ENCODE results near the gene GPR152.

The GPR152 gene, protein sequence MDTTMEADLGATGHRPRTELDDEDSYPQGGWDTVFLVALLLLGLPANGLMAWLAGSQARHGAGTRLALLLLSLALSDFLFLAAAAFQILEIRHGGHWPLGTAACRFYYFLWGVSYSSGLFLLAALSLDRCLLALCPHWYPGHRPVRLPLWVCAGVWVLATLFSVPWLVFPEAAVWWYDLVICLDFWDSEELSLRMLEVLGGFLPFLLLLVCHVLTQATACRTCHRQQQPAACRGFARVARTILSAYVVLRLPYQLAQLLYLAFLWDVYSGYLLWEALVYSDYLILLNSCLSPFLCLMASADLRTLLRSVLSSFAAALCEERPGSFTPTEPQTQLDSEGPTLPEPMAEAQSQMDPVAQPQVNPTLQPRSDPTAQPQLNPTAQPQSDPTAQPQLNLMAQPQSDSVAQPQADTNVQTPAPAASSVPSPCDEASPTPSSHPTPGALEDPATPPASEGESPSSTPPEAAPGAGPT

DNA sequence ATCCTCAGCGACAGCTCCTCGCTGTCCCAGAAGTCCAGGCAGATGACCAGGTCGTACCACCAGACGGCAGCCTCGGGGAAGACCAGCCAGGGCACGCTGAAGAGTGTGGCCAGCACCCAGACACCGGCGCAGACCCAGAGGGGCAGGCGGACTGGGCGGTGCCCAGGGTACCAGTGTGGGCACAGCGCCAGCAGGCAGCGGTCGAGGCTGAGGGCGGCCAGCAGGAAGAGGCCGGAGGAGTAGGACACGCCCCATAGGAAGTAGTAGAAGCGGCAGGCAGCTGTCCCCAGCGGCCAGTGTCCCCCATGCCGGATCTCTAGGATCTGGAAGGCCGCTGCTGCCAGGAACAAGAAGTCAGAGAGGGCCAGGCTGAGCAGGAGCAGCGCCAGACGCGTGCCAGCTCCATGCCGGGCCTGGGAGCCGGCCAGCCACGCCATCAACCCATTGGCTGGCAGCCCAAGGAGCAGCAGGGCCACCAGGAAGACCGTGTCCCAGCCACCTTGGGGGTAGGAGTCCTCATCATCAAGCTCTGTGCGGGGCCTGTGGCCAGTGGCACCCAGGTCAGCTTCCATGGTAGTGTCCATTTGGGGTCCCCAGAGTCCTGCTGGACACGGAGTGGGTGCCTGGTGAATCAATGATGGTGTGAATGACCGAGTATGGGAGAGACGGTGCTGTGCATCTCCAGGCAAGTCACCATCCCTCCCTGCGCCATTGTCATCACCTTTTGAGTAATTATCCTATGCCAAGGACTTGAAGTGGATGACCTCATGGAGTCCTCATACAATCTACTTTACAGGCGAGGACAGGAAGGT, at the start of gene GPR152:
TSS of gene GPR152 (minus strand) at position 589 of the 812 bp plus-strand sequence. CDS start at position 584, 5 bp downstream.
- DNase-seq (ENCODE audit: low read depth): no peak

DNA sequence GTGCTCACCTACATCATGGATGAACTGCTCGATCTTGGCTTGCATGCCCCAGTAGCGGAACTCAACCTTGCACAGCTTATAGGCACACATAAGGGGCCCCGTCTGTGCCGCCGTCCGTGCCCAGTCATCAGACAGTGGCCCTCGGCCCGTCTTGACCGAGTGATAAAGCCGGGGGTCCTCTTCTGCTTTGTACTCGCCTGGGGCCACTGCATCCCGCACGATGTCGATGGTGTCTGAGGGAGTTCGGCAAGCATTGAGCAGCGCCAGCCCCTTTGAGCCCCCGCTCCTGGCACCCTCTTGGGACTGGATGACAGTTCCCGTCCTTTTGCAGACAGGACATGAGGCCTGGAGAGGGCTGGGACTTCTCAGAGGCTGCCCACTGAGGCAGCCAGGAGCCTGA, 49.3 kb upstream of the GPR152 start:
- DNase-seq (ENCODE audit: low read depth): no peak

DNA sequence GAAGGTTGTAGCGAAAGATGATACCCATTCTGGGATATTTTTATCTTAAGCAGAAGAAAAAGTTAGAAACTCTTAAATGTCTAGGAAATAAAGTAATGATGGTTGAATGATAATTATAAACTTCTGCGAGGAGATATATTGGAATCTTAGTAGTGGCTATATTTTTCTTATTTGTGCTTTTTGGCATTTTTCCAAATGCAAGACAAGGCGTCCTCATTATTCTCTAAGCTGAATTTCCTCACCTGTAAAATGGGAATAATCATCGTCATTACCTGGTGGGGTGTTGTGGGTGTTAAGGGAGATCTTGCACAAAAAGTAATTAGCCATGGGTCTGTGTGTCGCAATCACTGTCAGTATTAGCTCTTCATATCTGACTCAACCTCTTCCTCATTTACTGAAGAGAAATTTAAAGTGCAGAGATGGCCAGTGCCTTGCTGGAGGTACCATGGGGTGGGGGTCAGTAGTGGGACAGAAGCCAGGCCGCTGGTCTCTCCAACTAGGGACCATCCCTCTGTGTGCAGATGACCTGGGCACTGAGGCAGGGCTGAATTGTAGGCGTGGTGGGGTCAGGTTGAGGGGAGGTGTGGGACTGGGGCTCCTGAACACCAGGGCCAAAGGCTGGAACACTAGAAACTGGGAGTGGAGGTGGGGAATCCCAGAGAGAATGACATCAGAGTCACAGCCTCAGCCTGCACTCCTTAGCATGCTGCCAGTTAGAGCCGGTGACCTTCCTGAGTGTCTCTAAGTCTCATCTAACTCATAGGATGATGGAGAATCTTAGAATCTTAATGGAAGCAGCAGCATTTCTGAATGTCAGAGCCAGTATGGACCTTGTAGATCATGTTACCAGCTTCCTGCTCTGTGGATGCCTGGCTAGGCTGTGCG, 48.5 kb upstream of the GPR152 start:
- DNase-seq (ENCODE audit: low read depth): no peak

DNA sequence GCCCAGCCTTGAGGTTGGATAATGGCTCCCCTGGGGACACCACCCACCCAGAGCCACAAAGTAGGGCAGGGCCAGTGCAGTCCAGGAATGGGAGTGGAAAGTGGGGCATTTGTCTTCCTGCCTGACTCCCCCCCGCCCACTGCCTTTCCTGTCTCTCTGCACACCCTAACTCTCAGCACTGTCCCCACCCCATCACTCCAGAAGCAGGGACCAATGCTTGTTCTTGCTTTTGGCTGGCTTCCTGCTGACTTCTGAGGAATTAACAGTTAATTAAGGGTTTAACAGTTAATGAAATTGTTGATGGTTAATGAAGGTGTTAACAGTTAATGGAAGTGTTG, 47.9 kb upstream of the GPR152 start:
- DNase-seq (ENCODE audit: low read depth): no peak

DNA sequence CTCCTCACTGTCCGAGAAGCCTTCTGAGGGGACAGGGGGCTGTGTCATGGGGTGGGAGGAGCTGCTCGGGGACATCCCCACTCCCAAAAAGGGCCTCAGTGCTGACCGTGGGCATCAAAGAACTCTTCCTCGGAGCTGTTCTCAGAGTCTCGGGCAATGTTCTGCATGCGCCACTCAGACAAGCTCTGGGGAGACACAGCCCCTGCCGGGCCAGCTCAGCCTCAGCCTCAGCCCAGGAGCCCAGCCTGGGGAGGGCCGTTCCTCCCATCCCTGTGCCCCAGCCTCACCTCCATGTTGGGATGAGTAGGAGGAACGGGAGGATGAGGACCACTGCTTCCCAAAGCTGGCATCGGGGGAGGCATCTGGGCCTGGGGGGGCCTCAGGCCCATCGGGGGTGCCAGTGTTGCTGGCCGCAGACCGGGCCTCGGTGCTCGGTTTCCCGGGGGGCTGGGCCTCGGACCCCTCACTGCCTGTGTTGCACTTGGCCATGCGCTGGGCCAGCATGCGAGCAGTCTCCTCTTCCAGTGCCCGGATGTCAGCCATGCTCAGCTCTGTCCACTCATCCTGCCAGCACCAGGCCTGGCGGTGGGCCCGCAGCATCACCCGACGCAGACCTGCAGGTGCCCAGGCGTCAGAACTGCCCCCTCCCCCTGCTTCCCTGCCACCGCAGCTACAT, 47.4 kb upstream of the GPR152 start:
- DNase-seq (ENCODE audit: low read depth): no peak

DNA sequence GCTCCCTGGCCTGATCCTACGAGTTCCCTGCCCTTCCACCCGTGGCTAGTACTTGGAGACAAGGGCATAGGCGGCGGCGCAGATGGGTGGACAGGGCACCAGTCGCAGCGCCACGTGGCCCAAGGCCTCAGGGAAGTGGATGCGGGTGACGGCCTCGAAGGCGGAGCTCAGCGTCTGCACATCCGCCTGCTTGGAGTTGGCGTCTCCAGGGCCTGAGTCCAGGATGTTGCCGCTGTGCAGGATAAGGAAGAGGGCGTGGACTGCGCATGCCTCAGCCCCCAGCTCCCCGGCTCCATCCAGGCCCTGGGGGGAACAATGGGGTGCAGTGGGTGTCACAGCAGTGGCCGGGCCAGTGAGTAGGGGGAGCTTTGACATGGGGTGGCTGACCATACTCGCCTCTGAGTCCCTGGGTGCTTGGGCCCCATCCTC, 46.0 kb upstream of the GPR152 start:
- no peak for DNase-seq (ENCODE audit: low read depth)

DNA sequence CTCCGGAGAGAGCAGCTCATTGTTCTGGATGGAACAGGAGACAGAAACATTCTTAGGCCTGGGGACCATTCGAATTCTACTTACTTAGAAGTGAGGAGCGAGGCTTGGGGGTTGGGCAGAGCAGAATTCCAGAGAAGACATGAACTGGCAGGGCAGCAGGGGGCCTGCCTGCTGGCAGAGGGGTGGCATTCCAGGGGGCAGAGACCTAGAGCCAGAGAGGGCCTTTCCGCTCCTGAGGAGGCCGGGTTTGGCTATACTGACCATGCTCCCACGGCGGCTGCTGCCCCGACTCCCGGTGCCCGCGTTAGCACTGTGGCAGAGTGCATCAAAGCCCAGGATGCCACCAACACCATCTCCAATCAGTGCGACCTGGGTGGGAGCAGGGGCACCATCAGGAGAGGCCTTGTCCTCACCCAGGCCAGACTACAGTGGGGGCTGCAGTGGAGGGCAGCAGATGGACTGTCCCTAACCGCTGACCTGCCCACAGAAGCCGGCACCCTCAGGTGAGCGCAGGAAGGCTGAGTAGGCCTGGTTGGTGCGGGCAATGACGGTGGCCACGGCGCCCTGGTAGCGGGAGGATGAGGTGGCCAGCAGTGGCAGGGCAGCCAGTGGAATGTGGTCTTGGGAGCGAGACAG, 45.2 kb upstream of the GPR152 start:
- no peak for DNase-seq (ENCODE audit: low read depth)

DNA sequence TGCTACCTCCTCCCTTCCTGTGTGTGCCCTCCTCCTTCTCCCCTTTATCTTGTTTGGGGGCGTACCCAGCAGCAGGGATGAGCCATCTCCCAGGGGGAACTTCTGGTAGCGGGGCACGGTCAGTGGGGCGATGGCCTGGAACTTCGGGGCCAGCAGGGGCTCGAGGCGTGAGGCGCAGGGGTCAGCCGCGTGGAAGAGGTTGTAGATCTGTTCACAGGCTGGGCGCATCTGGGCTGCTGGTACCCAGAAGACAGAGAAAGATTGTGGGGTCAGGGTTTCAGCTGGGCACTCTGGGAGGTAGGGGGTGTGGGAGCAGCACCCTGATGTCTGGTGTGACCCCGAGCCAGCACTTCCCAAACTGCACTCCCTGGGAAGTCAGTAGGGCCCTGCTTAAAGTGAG, 43.6 kb upstream of the GPR152 start:
- no peak for DNase-seq (ENCODE audit: low read depth)

DNA sequence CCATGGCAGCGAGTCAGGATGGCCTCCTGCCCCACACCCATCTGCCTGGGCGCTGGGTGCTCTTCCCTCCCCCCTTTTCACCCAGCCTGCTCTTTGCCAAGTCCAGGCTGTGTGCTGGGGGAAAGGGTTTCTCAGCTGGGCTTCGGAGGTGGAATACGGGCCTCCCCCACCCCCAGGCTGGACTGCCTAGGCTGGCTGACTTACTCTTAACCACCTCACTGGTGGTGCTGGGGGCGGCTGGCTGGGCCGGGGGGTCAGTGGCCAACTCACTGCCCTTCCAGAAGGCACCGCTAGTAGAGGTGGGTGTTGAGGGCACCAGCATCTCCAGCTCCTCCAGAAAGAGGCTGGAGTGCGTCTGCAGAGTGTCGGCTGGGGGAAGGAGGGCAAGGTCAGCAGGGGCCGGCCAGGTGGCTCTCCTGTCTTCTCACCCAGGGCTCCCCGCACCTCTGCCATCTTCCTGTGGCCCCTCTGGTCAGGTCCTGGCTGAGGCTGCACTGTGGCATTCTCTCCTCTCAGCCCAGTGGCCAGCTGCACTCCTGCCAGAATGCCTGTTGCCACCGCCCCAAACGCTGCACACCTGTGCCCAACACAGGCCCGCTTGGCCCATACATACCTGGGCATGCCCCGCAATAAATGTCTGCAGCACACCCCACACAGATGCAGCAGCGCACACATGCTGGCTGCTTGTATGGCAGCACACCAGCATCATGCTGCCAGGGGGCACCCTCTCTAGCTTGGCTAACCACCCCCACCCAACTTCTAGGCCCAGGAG, 42.9 kb upstream of the GPR152 start:
- DNase-seq (ENCODE audit: low read depth): no peak

DNA sequence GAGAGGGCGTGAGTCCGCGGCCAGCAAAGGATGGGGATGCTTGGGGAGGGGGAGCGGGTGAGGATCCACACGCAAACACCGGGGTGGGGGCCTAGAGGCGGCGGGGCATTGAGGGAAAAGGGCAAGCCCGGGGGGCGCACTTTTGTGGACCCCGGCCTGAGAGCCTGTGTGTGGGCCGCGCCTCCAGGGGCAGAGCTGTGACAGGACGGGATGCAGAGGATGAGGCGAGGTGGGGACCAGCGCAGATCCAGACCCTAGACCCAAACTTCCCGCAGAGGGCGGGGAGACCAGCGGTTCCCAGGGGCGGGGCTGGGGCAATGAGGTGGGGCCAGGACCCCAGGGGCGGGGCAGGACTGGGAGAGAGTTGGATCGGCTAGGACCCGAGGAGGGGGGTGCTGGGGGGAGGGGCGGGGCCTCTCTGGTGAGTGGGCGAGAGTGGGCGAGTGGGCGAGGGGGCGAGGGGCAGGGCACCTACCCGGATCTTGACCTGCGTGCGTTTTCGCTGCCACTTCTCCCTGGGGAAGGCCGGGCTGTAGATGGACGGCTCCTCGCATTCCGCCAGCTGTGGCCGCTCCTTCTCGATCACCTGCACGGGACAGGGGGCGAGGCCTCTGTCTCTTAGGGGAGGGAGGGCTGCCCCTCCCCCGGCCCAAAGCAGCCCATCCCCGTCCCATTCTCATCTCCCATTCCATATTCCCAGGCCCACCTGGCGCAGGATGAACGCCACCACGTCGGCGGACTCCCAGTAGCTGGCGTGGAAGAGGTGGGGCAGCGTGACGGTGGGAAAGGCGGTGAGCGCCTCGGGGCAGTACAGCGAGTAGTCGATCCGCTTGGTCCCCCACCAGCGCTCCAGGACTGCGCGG, 42.1 kb upstream of the GPR152 start:
- DNase-seq (ENCODE audit: low read depth): no peak

DNA sequence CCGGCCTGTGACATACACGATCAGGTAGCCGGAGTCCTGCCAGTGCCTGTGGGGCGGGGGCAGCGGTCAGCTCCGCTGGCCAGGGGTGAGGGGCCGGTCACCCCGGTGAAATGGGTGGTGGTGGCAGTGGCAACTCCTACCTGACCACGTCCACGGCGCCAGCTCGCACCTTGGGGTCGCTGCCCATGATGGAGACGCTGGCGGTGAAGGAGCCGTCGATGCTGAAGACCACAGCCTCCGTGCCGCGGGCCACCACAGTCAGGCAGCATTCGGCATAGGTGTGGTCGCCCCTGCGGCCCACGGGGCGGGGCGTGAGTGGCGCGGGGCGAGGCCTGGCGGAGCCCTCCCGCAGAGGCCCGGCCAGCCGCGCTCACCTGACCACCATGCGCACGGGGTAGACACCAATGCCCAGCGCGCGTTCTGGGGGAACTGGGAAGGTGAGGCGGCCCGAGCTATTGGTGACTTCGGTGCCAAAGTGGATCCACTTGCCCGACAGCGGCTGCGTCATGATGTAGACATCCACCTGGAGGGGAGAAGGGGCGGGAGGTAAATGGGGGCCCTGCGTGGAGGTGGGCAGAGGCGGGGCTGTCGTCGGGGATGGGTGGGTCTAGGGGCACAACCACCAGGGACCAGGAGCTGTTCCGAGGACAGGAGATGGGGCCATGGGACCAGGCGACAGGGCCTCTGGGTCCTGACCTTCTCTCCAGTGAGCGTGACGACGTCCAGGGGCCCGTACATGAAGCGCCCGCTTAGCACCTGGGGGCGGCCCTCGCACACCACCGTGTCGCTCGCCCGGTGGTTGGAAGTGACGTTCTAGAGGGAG, 41.2 kb upstream of the GPR152 start:
- no peak for DNase-seq (ENCODE audit: low read depth)

DNA sequence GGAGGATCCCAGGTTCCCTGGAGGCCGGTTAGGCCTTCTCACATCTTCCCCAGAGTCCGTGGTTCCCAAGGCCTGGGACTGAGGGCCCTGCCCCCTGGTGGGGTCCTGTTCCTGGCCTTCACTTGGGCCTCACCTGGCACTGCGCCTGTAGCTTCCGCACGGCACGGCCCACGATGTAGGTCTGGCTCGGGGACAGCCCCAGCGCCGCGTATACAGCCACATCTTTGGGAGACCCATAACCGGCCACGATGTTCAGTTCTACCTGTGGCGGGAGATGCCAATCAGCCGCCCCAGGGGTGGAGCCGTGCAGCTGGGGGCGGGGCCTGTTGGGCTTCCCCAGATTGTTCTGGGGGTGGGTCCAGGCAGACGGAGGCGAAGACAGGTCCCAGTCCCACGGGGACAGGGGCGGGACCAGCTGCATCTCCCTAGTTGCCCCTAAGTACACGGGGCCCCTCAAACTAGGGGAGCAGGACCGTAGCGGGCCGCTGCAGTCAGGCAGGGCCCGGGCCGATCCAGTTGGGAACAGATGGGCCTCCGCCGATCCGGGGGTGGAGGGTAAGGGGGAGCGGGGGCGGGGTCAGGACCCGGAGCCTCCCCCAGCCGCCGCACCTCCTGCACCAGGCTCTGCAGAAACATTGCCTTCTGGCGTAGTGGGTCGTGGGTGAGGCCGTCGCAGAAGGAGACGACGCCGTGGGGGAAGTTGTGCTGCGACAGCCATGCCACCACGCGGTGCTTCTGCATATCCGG, 40.4 kb upstream of the GPR152 start:
- DNase-seq (ENCODE audit: low read depth): no peak

DNA sequence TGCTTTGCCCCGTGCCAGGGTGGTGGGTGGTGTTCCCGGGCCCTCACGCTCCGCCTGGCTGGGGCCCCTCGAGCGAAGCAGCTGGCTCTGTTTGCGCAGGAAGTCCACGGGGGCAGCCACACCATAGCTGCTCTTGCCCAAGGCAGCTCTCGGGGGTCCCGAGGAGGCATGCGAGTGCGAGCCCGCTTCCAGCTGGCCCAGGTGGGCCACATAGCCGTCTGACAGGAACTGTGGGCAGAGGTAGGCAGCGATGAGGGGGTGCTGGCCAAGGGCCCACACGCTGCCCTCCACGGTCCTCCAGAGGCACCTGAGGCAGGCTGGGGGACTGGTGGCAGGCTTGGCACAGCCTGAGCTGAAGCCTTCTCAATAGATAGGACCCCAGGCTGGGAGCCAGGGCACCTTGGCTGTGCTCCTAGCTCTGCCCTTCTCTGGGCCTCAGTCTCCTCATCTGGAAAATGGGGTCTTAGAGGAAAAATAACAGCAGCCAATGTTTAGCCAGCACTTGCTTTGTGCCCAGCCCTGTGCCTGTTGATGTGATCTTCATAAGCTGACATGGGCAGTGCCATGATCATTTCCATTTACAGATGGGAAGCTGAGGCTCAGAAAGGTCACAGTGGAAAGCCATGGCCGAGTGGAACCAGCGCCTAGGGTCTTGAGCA, 39.7 kb upstream of the GPR152 start:
- no peak for DNase-seq (ENCODE audit: low read depth)

DNA sequence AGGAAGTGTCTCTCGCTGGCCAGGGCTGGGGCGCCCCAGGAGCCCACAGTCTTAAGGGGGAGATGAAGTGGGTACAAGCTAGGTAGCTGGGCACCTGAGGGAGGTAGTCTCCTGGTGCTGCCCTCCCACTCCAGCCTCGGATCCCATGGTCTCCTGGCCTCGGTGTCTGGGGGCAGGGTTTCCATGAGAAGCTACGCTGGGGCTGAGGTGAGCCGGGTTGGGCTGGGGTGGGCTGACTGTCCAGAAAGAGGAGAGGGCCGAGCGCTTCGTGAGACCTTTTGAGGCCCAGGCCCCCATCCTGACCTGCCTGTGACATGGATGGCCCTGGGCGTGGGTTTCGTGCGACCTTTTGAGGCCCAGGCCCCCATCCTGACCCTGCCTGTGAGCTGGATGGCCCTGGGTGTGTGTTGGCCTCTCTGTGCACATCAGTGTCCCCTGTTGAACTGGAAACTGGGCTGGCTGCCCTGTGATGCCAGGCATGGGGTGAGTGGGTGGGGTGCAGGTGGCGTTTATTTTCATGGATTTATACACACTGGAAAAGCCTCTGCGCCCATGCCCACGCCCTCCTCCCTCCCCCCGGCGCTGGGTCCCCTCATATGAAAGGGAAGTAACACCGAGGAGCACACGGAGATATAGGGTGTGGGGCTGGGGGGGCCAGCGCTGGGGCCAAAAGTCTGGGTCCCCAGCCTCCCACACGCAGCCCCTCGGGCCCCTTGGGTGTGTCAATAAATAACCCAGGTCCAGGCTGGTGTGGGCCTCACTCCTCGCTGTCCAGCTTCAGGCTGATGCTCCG, 38.9 kb upstream of the GPR152 start:
- no peak for DNase-seq (ENCODE audit: low read depth)

DNA sequence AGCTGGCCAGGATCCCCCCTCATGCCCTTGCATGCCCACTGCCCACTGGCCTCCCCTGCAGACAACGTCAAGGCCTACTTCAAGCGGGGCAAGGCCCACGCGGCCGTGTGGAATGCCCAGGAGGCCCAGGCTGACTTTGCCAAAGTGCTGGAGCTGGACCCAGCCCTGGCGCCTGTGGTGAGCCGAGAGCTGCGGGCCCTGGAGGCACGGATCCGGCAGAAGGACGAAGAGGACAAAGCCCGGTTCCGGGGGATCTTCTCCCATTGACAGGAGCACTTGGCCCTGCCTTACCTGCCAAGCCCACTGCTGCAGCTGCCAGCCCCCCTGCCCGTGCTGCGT, 38.2 kb upstream of the GPR152 start:
- DNase-seq (ENCODE audit: low read depth): no peak

DNA sequence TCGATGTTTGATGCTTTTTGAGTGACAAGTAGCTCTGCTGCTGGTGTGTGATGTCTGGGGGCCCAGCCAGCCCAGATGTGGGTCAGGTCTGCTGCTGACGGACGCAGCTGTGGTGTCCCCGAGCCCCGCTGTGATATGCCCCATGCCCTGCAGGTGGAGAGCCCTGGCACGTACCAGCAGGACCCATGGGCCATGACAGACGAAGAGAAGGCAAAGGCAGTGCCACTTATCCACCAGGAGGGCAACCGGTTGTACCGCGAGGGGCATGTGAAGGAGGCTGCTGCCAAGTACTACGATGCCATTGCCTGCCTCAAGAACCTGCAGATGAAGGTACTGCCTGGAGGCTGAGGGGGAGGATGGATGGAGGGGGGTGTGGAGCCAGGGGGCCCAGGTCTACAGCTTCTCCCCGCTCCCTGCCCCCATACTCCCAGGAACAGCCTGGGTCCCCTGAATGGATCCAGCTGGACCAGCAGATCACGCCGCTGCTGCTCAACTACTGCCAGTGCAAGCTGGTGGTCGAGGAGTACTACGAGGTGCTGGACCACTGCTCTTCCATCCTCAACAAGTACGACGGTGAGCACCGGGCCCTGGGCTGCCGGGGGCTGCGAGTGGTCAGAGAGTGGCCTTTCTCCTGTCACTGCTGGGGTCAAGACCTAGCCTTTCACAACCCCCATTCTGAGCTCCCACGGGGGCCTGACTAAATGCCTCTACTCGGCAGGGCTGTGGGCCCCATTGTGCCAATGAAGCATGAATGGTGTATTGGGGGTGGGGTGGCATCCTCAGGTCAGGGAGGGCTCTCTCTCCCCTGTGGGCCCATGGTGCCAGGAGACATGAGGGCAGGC, 37.6 kb upstream of the GPR152 start:
- no peak for DNase-seq (ENCODE audit: low read depth)

Data from HS-5 (cell line).